DND-41 (cell line): ENCODE measurements around the gene TSPAN9.

ENCODE experiments used
- ATAC-seq: fragments of 200-7000 bp; cut with Tn5 transposase; 3 replicates; pipeline ENCODE4 v1.9.1; 2021; ENCODE audit warnings: low read depth; ENCODE audit not compliant: insufficient read depth
- DNase-seq: peaks from one replicate; pipeline ENCODE4 v3.0.0-alpha.2; 2020
- H2AFZ ChIP-seq: 2 replicates; pipeline ENCODE4 v1.6.0; 2012; ENCODE audit warnings: low read depth, low read length
- H3K27ac ChIP-seq: 2 replicates; pipeline ENCODE4 v1.5.1; 2012; ENCODE audit warnings: low read length, inconsistent platforms
- H3K27me3 ChIP-seq: fragments of 200-600 bp; sonication (generic); 2 replicates; pipeline ENCODE4 v1.6.0; 2012; ENCODE audit warnings: low read length, mild to moderate bottlenecking, inconsistent platforms; ENCODE audit not compliant: insufficient read depth, poor library complexity
- H3K36me3 ChIP-seq: 2 replicates; pipeline ENCODE4 v1.5.1; 2012; ENCODE audit warnings: low read length, inconsistent platforms; ENCODE audit not compliant: insufficient read depth
- H3K4me1 ChIP-seq: 2 replicates; pipeline ENCODE4 v1.5.1; 2012; ENCODE audit warnings: mild to moderate bottlenecking, low read length; ENCODE audit not compliant: insufficient read depth
- H3K4me2 ChIP-seq: 2 replicates; pipeline ENCODE4 v1.6.0; 2012; ENCODE audit warnings: mild to moderate bottlenecking, moderate library complexity, low read length, inconsistent platforms; ENCODE audit not compliant: insufficient read depth
- H3K4me3 ChIP-seq, 2 experiments: fragments of 200-600 bp in 1 of 2; shearing (Covaris generic) in 1 of 2; 2 replicates each; pipeline ENCODE4 v1.5.1; 2012 to 2016; ENCODE audit warnings: inconsistent platforms in 2 of 2, low read length in 2 of 2, mild to moderate bottlenecking in 2 of 2, low read depth in 1 of 2, moderate library complexity in 1 of 2
- H3K79me2 ChIP-seq: 2 replicates; pipeline ENCODE4 v1.6.0; 2012; ENCODE audit warnings: low read length, inconsistent platforms; ENCODE audit not compliant: insufficient read depth
- H3K9ac ChIP-seq: 2 replicates; pipeline ENCODE4 v1.6.0; 2012; ENCODE audit warnings: low read depth, mild to moderate bottlenecking, inconsistent platforms, low read length, moderate library complexity
- H3K9me3 ChIP-seq: 2 replicates; pipeline ENCODE4 v1.5.1; 2012; ENCODE audit warnings: low read length, moderate library complexity, mild to moderate bottlenecking, inconsistent platforms; ENCODE audit not compliant: insufficient read depth, severe bottlenecking
- H4K20me1 ChIP-seq: 2 replicates; pipeline ENCODE4 v1.6.0; 2012; ENCODE audit warnings: low read length; ENCODE audit not compliant: insufficient read depth
- EZH2 ChIP-seq: IDR thresholded peaks from 3 replicates; pipeline ENCODE4 v1.6.1; 2012; ENCODE audit warnings: borderline replicate concordance, low read depth, mild to moderate bottlenecking, moderate library complexity, low read length, inconsistent platforms; ENCODE audit not compliant: severe bottlenecking
- TF ChIP-seq, protein P1 (sequence below): IDR thresholded peaks from 2 replicates; pipeline ENCODE4 v1.5.1; 2012; ENCODE audit warnings: borderline replicate concordance, low read length, moderate library complexity, mild to moderate bottlenecking; ENCODE audit not compliant: poor library complexity, severe bottlenecking; ENCODE audit errors: extremely low read depth

The TSPAN9 gene

GRCh38 chr12:3321881-3322280 lies 244.7 kb downstream of the TSPAN9 start:
- H4K20me1 ChIP-seq, result 0 out of 2 replicates have a peak, but pooled peaks cover 10% of the 10 kb centered on the region
- no peak overlapping the region for H3K4me3 ChIP-seq
- H3K9ac ChIP-seq, result no peak overlapping the region
- no peaks in the 10 kb centered on the region for H3K79me2 ChIP-seq
- ATAC-seq, result no peak
- TF ChIP-seq, protein P1, sequence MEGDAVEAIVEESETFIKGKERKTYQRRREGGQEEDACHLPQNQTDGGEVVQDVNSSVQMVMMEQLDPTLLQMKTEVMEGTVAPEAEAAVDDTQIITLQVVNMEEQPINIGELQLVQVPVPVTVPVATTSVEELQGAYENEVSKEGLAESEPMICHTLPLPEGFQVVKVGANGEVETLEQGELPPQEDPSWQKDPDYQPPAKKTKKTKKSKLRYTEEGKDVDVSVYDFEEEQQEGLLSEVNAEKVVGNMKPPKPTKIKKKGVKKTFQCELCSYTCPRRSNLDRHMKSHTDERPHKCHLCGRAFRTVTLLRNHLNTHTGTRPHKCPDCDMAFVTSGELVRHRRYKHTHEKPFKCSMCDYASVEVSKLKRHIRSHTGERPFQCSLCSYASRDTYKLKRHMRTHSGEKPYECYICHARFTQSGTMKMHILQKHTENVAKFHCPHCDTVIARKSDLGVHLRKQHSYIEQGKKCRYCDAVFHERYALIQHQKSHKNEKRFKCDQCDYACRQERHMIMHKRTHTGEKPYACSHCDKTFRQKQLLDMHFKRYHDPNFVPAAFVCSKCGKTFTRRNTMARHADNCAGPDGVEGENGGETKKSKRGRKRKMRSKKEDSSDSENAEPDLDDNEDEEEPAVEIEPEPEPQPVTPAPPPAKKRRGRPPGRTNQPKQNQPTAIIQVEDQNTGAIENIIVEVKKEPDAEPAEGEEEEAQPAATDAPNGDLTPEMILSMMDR, result no peak
- TF ChIP-seq EZH2, result no peak
- no peaks in the 10 kb centered on the region for H3K9me3 ChIP-seq
- no peak overlapping the region for H2AFZ ChIP-seq
- no peak overlapping the region for H3K4me2 ChIP-seq
- H3K4me1 ChIP-seq, result no peaks in the 10 kb centered on the region
- H3K27ac ChIP-seq, result no peak overlapping the region
- H3K36me3 ChIP-seq, result no peaks in the 10 kb centered on the region
- no peak for DNase-seq
- peaks cover 28% of the 10 kb centered on the region for H3K27me3 ChIP-seq

DNA sequence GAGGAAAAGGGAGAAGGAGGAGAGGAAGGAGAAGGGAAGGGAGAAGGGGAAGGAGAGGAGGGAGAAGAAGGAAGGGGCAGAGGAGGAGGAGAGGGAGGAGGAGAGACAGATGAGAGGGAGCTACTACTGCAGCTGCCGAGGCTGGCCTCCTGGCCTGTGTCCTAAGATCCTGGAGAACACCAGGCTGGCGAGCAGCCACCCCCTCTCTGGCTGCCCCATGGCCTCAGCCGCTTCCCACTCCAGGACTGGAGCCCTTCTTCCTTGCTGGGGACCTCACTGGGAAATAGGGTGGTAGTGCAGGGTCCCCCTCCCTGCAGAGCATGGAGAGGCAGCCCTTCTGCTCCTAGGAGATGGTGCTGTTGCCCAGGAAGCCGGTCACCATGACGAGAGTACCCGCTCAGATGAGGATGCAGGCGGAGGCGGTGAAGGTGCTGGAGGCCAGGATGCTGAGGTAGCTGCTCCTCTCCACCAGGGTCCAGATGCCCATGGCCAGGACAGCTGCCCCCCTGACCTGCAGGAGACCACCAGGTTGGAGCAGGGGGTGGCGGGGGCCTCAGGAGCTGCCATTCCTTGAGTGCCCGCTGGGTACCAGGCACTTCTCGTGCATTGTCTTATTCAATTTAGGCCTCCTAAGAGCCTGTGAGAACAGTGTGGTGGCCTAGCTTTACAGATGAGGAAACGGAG lies 246.0 kb downstream of the TSPAN9 start:
- Histone ChIP-seq H3K9me3 (no peaks in the 10 kb centered on the region), H3K4me2 (no peak overlapping the region), H3K9ac (no peak overlapping the region), H3K79me2 (no peaks in the 10 kb centered on the region), H3K4me1 (no peaks in the 10 kb centered on the region), H3K27ac (no peak overlapping the region), H4K20me1 (0 out of 2 replicates have a peak, but pooled peaks cover 7% of the 10 kb centered on the region), H3K27me3 (peaks cover 18% of the 10 kb centered on the region), H3K4me3 (no peak overlapping the region), H2AFZ (no peak overlapping the region), H3K36me3 (no peaks in the 10 kb centered on the region)
- ATAC-seq (no peak), DNase-seq (no peak)
- TF ChIP-seq EZH2, result no peak
- TF ChIP-seq, protein P1, result no peak

- H3K4me1 ChIP-seq, result no peaks in the 10 kb centered on the region
- peaks cover 8% of the 10 kb centered on the region for H3K27me3 ChIP-seq
- H3K27ac ChIP-seq, result no peak overlapping the region
- H3K36me3 ChIP-seq, result no peaks in the 10 kb centered on the region
- H3K79me2 ChIP-seq, result no peaks in the 10 kb centered on the region
- no peaks in the 10 kb centered on the region for H3K9me3 ChIP-seq
- H3K4me2 ChIP-seq, result no peak overlapping the region
- 0 out of 2 replicates have a peak, but pooled peaks cover 7% of the 10 kb centered on the region for H4K20me1 ChIP-seq
- no peak overlapping the region for H3K9ac ChIP-seq
- DNase-seq, result no peak
- no peak for ATAC-seq
- H2AFZ ChIP-seq, result no peak overlapping the region
- TF ChIP-seq EZH2, result no peak
- TF ChIP-seq, protein P1, result no peak
- no peak overlapping the region for H3K4me3 ChIP-seq
Measured at GRCh38 chr12:3325736-3326135, 248.6 kb downstream of the TSPAN9 start.
